GM21786 (cell line): ENCODE data around the gene NLGN1.
A peak's percentile ranks its signal among the peaks of the same experiment; 100 is the strongest.

Experiments used
- ATAC-seq: cut with Tn5 transposase; IDR thresholded peaks from one replicate; pipeline ENCODE4 v1.9.1; 2021; ENCODE audit not compliant: unreplicated experiment

Gene NLGN1

GRCh38 chr3:174060431-174060830 lies 662.9 kb downstream of the NLGN1 start:
- no peak for ATAC-seq

- ATAC-seq, result no peak
These were observed 663.6 kb downstream of the NLGN1 start for GRCh38 chr3:174061162-174061561.

- ATAC-seq, result no peak
These were observed 664.2 kb downstream of the NLGN1 start for GRCh38 chr3:174061731-174062130.

- ATAC-seq, result no peak
These were observed 665.4 kb downstream of the NLGN1 start for GRCh38 chr3:174062923-174063322.

GRCh38 chr3:174068035-174068434 lies 670.5 kb downstream of the NLGN1 start:
- no peak for ATAC-seq

GRCh38 chr3:174072675-174073074 lies 675.1 kb downstream of the NLGN1 start:
- ATAC-seq, result no peak

GRCh38 chr3:174083706-174084105 lies 686.2 kb downstream of the NLGN1 start:
- no peak for ATAC-seq

GRCh38 chr3:174089592-174089991 lies 692.0 kb downstream of the NLGN1 start:
- no peak for ATAC-seq

- ATAC-seq, result no peak
These were observed 697.1 kb downstream of the NLGN1 start for GRCh38 chr3:174094669-174095068.

GRCh38 chr3:174097686-174098085 lies 700.1 kb downstream of the NLGN1 start:
- ATAC-seq, result no peak

- ATAC-seq, result no peak
These were observed 701.2 kb downstream of the NLGN1 start for GRCh38 chr3:174098746-174099145.

GRCh38 chr3:174099724-174100123 lies 702.2 kb downstream of the NLGN1 start:
- no peak for ATAC-seq

GRCh38 chr3:174100744-174101143 lies 703.2 kb downstream of the NLGN1 start:
- no peak for ATAC-seq

- peak; percentile 85 for ATAC-seq
These were observed 703.7 kb downstream of the NLGN1 start for GRCh38 chr3:174101244-174101643.

- ATAC-seq, result no peak
These were observed 704.7 kb downstream of the NLGN1 start for GRCh38 chr3:174102274-174102673.

- ATAC-seq, result no peak
These were observed 705.3 kb downstream of the NLGN1 start for GRCh38 chr3:174102866-174103265.

GRCh38 chr3:174110761-174111160 lies 713.2 kb downstream of the NLGN1 start:
- no peak for ATAC-seq

GRCh38 chr3:174111776-174112175 lies 714.2 kb downstream of the NLGN1 start:
- ATAC-seq, result no peak

GRCh38 chr3:174116421-174116820 lies 718.9 kb downstream of the NLGN1 start:
- no peak for ATAC-seq

GRCh38 chr3:174120997-174121396 lies 723.5 kb downstream of the NLGN1 start:
- ATAC-seq, result no peak

GRCh38 chr3:174122411-174122810 lies 724.9 kb downstream of the NLGN1 start:
- ATAC-seq, result no peak

- peak; percentile 47 for ATAC-seq
These were observed 727.8 kb downstream of the NLGN1 start for GRCh38 chr3:174125267-174125824.

- no peak for ATAC-seq
These were observed 729.6 kb downstream of the NLGN1 start for GRCh38 chr3:174126990-174127758.
